Measurements from ENCODE around the gene ATMIN. TPM values are rescaled to one million over a fixed set of nuclear protein-coding genes. Genes with fewer than 3 reads are reported as not detected.

Gene ATMIN
- total RNA-seq, 1 experiment from 2014 or later: 28.4 TPM

DNA sequence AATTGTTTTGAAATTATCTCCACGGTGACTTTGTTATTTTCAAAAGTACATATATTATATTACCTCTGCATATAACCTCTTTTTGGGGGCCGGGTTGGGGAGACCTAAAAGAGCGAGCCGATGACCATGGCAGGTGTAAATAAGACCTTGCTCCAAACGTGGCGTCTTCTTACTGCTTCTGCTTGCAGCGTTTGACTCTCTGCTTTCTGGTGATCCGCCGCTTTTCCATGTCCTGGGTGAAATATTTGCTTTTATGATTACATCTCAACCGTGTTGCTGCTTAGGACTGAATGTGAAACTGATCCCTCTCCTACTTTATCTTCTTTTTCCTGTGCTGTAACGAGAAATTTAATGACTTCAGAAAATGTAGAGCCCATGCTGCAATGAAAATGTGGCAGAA, 18.1 kb downstream of the ATMIN start:
- in situ Hi-C loops (cut with HindIII; ENCODE audit: low pct_unique_long_range_greater_than_20kb, low sequenced_read_pairs) (no loop called here), intact Hi-C loops (cut with micrococcal nuclease; ENCODE audit: unreplicated experiment) (no loop called here)
- no peaks in the 10 kb centered on the region for H3K36me3 ChIP-seq (ENCODE audit: control insufficient read depth, insufficient read depth, low read length)
- no peak for ATAC-seq
- H3K27me3 ChIP-seq (ENCODE audit: control insufficient read depth, insufficient read depth, low read length): no peaks in the 10 kb centered on the region
- DNase-seq (ENCODE audit: low read depth, low spot score): no peak
- no peak for TF ChIP-seq SIN3A (IDR thresholded peaks at IDR 0.05; ENCODE audit: borderline replicate concordance, insufficient read depth, low read depth, low read length)
- no peak for TF ChIP-seq CTCF (IDR thresholded peaks at IDR 0.05)
- ChIA-PET POLR2A (no interaction called here), CTCF (no interaction called here)
- no peak overlapping the region for H3K27ac ChIP-seq (ENCODE audit: low read length)
- no peak overlapping the region for H3K4me3 ChIP-seq (ENCODE audit: low read depth in 2 of 2, low read length in 2 of 2)
- no peaks in the 10 kb centered on the region for H3K9me3 ChIP-seq (ENCODE audit: control insufficient read depth, insufficient read depth, low read depth, low read length)
- no peaks in the 10 kb centered on the region for H3K4me1 ChIP-seq (ENCODE audit: control insufficient read depth, insufficient read depth, low read length)
- no TSS peak for BruUV-seq (replicated peaks)

DNA sequence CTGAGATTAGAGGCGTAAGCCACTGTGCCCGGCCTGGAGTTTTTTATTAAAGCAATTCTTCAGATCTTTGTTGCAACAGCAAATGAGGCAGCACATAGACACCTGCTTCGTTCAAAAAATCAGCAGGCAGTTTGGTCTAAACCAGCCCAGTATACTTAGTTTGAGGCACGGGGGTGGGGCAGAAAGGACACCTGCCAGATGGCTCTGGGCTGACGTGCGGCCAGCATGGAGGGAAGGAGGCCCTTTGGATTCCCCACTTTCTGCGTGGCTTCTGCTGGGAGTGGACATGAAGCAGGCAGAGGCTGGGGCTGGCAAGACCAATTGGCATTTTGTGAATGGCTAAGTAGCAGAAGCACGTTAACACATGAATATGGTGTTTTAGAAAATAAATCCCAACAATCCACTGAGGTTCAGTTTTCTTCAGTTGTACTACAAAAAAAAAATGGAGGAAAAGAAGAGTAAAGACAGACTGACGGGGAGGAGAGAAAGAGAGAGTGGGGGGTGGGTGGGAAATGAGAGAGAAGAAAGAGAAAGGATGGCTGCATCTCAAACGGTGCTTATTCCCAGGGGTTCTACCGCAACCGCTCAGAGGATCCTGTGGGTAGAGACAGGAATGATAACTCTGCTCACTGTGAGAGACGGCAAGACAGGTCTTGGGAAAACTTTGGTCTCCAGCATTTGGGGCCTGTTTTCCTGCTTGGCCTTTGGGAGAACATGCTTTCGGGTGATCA, 25.1 kb downstream of the ATMIN start:
- no peaks in the 10 kb centered on the region for H3K27me3 ChIP-seq (ENCODE audit: control insufficient read depth, insufficient read depth, low read length)
- H3K36me3 ChIP-seq (ENCODE audit: control insufficient read depth, insufficient read depth, low read length): no peaks in the 10 kb centered on the region
- ChIA-PET CTCF (no interaction called here), POLR2A (no interaction called here)
- no TSS peak for BruUV-seq (replicated peaks)
- H3K4me3 ChIP-seq (ENCODE audit: low read depth in 2 of 2, low read length in 2 of 2): no peak overlapping the region
- in situ Hi-C loops (cut with HindIII; ENCODE audit: low pct_unique_long_range_greater_than_20kb, low sequenced_read_pairs) (no loop called here), intact Hi-C loops (cut with micrococcal nuclease; ENCODE audit: unreplicated experiment) (no loop called here)
- no peaks in the 10 kb centered on the region for H3K9me3 ChIP-seq (ENCODE audit: control insufficient read depth, insufficient read depth, low read depth, low read length)
- DNase-seq (ENCODE audit: low read depth, low spot score) (no peak), ATAC-seq (no peak)
- no peaks in the 10 kb centered on the region for H3K4me1 ChIP-seq (ENCODE audit: control insufficient read depth, insufficient read depth, low read length)
- no peak overlapping the region for H3K27ac ChIP-seq (ENCODE audit: low read length)
- TF ChIP-seq, protein P1, sequence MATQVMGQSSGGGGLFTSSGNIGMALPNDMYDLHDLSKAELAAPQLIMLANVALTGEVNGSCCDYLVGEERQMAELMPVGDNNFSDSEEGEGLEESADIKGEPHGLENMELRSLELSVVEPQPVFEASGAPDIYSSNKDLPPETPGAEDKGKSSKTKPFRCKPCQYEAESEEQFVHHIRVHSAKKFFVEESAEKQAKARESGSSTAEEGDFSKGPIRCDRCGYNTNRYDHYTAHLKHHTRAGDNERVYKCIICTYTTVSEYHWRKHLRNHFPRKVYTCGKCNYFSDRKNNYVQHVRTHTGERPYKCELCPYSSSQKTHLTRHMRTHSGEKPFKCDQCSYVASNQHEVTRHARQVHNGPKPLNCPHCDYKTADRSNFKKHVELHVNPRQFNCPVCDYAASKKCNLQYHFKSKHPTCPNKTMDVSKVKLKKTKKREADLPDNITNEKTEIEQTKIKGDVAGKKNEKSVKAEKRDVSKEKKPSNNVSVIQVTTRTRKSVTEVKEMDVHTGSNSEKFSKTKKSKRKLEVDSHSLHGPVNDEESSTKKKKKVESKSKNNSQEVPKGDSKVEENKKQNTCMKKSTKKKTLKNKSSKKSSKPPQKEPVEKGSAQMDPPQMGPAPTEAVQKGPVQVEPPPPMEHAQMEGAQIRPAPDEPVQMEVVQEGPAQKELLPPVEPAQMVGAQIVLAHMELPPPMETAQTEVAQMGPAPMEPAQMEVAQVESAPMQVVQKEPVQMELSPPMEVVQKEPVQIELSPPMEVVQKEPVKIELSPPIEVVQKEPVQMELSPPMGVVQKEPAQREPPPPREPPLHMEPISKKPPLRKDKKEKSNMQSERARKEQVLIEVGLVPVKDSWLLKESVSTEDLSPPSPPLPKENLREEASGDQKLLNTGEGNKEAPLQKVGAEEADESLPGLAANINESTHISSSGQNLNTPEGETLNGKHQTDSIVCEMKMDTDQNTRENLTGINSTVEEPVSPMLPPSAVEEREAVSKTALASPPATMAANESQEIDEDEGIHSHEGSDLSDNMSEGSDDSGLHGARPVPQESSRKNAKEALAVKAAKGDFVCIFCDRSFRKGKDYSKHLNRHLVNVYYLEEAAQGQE (IDR thresholded peaks at IDR 0.05; ENCODE audit: insufficient read depth in 1 of 2, low read depth in 2 of 2, low read length in 1 of 2): no peak
- TF ChIP-seq POLR2AphosphoS5 (IDR thresholded peaks at IDR 0.05; ENCODE audit: low read depth, low read length) (no peak), SIN3A (IDR thresholded peaks at IDR 0.05; ENCODE audit: borderline replicate concordance, insufficient read depth, low read depth, low read length) (no peak), CTCF (IDR thresholded peaks at IDR 0.05) (no peak), TCF7L2 (IDR thresholded peaks at IDR 0.05; ENCODE audit: low read depth, low read length) (no peak)

Data from Panc1 (cell line).